ENCODE results near the gene NCAM1. TPM values are rescaled to one million over a fixed set of nuclear protein-coding genes. Genes with fewer than 3 reads are reported as not detected.
"Not testable (repeated sequence)": the region's sequence is repeated elsewhere in the genome, so short reads cannot be mapped to it uniquely, and the experiment has no call there.

NCAM1 gene
- total RNA-seq, 2 experiments from 2014 or later = 0.48 to 0.78 TPM

- DNase-seq, H3K27me3 Mint-ChIP-seq, POLR2A ChIA-PET: not testable (repeated sequence)
Observed at GRCh38 chr11:113053042-113053441, 91.8 kb downstream of the NCAM1 start.

GRCh38 chr11:113057038-113057437 is 95.8 kb downstream of the NCAM1 start:
- Mint-ChIP-seq H3K36me3 (ENCODE audit: low read depth) (no peaks in the 10 kb centered on the region), H3K4me3 (no peak overlapping the region), H3K27ac (no peak overlapping the region), H3K4me1 (no peaks in the 10 kb centered on the region), H3K9me3 (no peaks in the 10 kb centered on the region), H3K27me3 (no peaks in the 10 kb centered on the region)
- ChIA-PET POLR2A (no interaction called here), CTCF (no interaction called here)
- no peak for DNase-seq

More at GRCh38 chr11:113053042-113053441, 91.8 kb downstream of the NCAM1 start:
- H3K4me3 Mint-ChIP-seq; H3K4me1 Mint-ChIP-seq; CTCF ChIA-PET; H3K27ac Mint-ChIP-seq; H3K36me3 Mint-ChIP-seq (ENCODE audit: low read depth); H3K9me3 Mint-ChIP-seq: not testable (repeated sequence)

GRCh38 chr11:113059548-113059947 is 98.3 kb downstream of the NCAM1 start:
- POLR2A ChIA-PET = no interaction called here
- Mint-ChIP-seq H3K27me3 (no peaks in the 10 kb centered on the region), H3K9me3 (no peaks in the 10 kb centered on the region), H3K27ac (no peak overlapping the region), H3K36me3 (ENCODE audit: low read depth) (no peaks in the 10 kb centered on the region), H3K4me3 (no peak overlapping the region), H3K4me1 (no peaks in the 10 kb centered on the region)
- CTCF ChIA-PET = no interaction called here
- no peak for DNase-seq

- Mint-ChIP-seq H3K27me3 (no peaks in the 10 kb centered on the region), H3K4me1 (no peaks in the 10 kb centered on the region), H3K4me3 (no peak overlapping the region), H3K9me3 (no peaks in the 10 kb centered on the region), H3K27ac (no peak overlapping the region), H3K36me3 (ENCODE audit: low read depth) (no peaks in the 10 kb centered on the region)
- no peak for DNase-seq
- CTCF ChIA-PET = no interaction called here
- POLR2A ChIA-PET = no interaction called here
Observed at GRCh38 chr11:113065330-113065729, 104.1 kb downstream of the NCAM1 start.

GRCh38 chr11:113072237-113072858 is 111.1 kb downstream of the NCAM1 start:
- POLR2A ChIA-PET = no interaction called here
- Mint-ChIP-seq H3K4me3 (no peak overlapping the region), H3K27ac (no peak overlapping the region), H3K9me3 (no peaks in the 10 kb centered on the region), H3K4me1 (no peaks in the 10 kb centered on the region), H3K27me3 (no peaks in the 10 kb centered on the region), H3K36me3 (ENCODE audit: low read depth) (no peaks in the 10 kb centered on the region)
- no peak for DNase-seq
- CTCF ChIA-PET = no interaction called here

GRCh38 chr11:113073290-113073953 is 112.2 kb downstream of the NCAM1 start:
- Mint-ChIP-seq H3K27ac (no peak overlapping the region), H3K9me3 (no peaks in the 10 kb centered on the region), H3K36me3 (ENCODE audit: low read depth) (no peaks in the 10 kb centered on the region), H3K4me3 (no peak overlapping the region), H3K27me3 (no peaks in the 10 kb centered on the region), H3K4me1 (no peaks in the 10 kb centered on the region)
- ChIA-PET CTCF (no interaction called here), POLR2A (no interaction called here)
- no peak for DNase-seq

GRCh38 chr11:113075586-113076095 is 114.4 kb downstream of the NCAM1 start:
- Mint-ChIP-seq H3K4me3 (no peak overlapping the region), H3K27ac (no peak overlapping the region), H3K27me3 (no peaks in the 10 kb centered on the region), H3K4me1 (no peaks in the 10 kb centered on the region), H3K9me3 (no peaks in the 10 kb centered on the region), H3K36me3 (ENCODE audit: low read depth) (no peaks in the 10 kb centered on the region)
- ChIA-PET CTCF (no interaction called here), POLR2A (no interaction called here)
- no peak for DNase-seq

GRCh38 chr11:113077379-113077778 is 116.2 kb downstream of the NCAM1 start:
- Mint-ChIP-seq H3K36me3 (ENCODE audit: low read depth) (no peaks in the 10 kb centered on the region), H3K4me3 (no peak overlapping the region), H3K9me3 (no peaks in the 10 kb centered on the region), H3K27me3 (no peaks in the 10 kb centered on the region), H3K27ac (no peak overlapping the region), H3K4me1 (no peaks in the 10 kb centered on the region)
- no peak for DNase-seq
- CTCF ChIA-PET = no interaction called here
- POLR2A ChIA-PET = no interaction called here

GRCh38 chr11:113082341-113082955 is 121.2 kb downstream of the NCAM1 start:
- Mint-ChIP-seq H3K9me3 (no peaks in the 10 kb centered on the region), H3K27ac (no peak overlapping the region), H3K4me1 (no peaks in the 10 kb centered on the region), H3K27me3 (no peaks in the 10 kb centered on the region), H3K36me3 (ENCODE audit: low read depth) (no peaks in the 10 kb centered on the region), H3K4me3 (no peak overlapping the region)
- ChIA-PET CTCF (no interaction called here), POLR2A (no interaction called here)
- DNase-seq = no peak

- no peaks in the 10 kb centered on the region for H3K4me1 Mint-ChIP-seq
- no peaks in the 10 kb centered on the region for H3K27me3 Mint-ChIP-seq
- no peaks in the 10 kb centered on the region for H3K9me3 Mint-ChIP-seq
- DNase-seq = no peak
- H3K27ac Mint-ChIP-seq = no peak overlapping the region
- no peak overlapping the region for H3K4me3 Mint-ChIP-seq
- ChIA-PET CTCF (no interaction called here), POLR2A (no interaction called here)
- no peaks in the 10 kb centered on the region for H3K36me3 Mint-ChIP-seq (ENCODE audit: low read depth)
Observed at GRCh38 chr11:113083571-113083970, 122.4 kb downstream of the NCAM1 start.

- Mint-ChIP-seq H3K27ac (no peak overlapping the region), H3K9me3 (no peaks in the 10 kb centered on the region), H3K27me3 (no peaks in the 10 kb centered on the region), H3K4me1 (no peaks in the 10 kb centered on the region), H3K36me3 (ENCODE audit: low read depth) (no peaks in the 10 kb centered on the region), H3K4me3 (no peak overlapping the region)
- DNase-seq = no peak
- ChIA-PET POLR2A (no interaction called here), CTCF (no interaction called here)
Observed at GRCh38 chr11:113084297-113084696, 123.1 kb downstream of the NCAM1 start.

- Mint-ChIP-seq H3K4me1 (no peaks in the 10 kb centered on the region), H3K27ac (no peak overlapping the region), H3K36me3 (ENCODE audit: low read depth) (no peaks in the 10 kb centered on the region), H3K4me3 (no peak overlapping the region), H3K9me3 (no peaks in the 10 kb centered on the region), H3K27me3 (no peaks in the 10 kb centered on the region)
- ChIA-PET CTCF (no interaction called here), POLR2A (no interaction called here)
- no peak for DNase-seq
Observed at GRCh38 chr11:113085446-113085845, 124.2 kb downstream of the NCAM1 start.

- ChIA-PET CTCF (no interaction called here), POLR2A (no interaction called here)
- no peaks in the 10 kb centered on the region for H3K27me3 Mint-ChIP-seq
- no peak overlapping the region for H3K4me3 Mint-ChIP-seq
- no peaks in the 10 kb centered on the region for H3K36me3 Mint-ChIP-seq (ENCODE audit: low read depth)
- H3K4me1 Mint-ChIP-seq = no peaks in the 10 kb centered on the region
- no peak overlapping the region for H3K27ac Mint-ChIP-seq
- DNase-seq = no peak
- H3K9me3 Mint-ChIP-seq = no peaks in the 10 kb centered on the region
Observed at GRCh38 chr11:113087706-113088105, 126.5 kb downstream of the NCAM1 start.
